Body of pancreas (tissue), 4 donors: ENCODE data around the gene VSTM4.

Source experiments
- CTCF ChIP-seq, 7 experiments: fragments of 450-650 bp in 4 of 7; fragments of 200-600 bp in 3 of 7; sonication (generic) in 3 of 7; IDR thresholded peaks; one replicate each; pipeline ENCODE4 v1.5.1; 2016 to 2019; ENCODE audit warnings: antibody characterized with exemption in 7 of 7
- POLR2A ChIP-seq, 3 donors: fragments of 450-650 bp; IDR thresholded peaks; one replicate each; pipeline ENCODE4 v1.6.1; 2016; ENCODE audit warnings: antibody characterized with exemption in 3 of 3, mild to moderate bottlenecking in 2 of 3

GRCh38 chr10:49053998-49054692 is 61.2 kb downstream of the VSTM4 start:
- no peak for TF ChIP-seq POLR2A (IDR thresholded peaks at IDR 0.05)
- TF ChIP-seq CTCF (IDR thresholded peaks at IDR 0.05): no peak
